Ecto neural progenitor cell (in vitro differentiated cells): Measurements from ENCODE around the gene TC2N.
"Not testable (repeated sequence)": the region's sequence is repeated elsewhere in the genome, so short reads cannot be mapped to it uniquely, and the experiment has no call there.

ENCODE experiments used
- DNase-seq: peaks from one replicate; pipeline ENCODE4 v3.0.0-alpha.2; 2018; ENCODE audit warnings: low spot score

TC2N gene

GRCh38 chr14:91867316-91867988, at the start of gene TC2N:
Gene TC2N (minus strand): TSS chr14:91867536. CDS start chr14:91813769, 53,767 bp downstream.
- no peak for DNase-seq

- DNase-seq, result no peak
Observed at GRCh38 chr14:91912035-91912434, 44.7 kb upstream of the TC2N start.

- DNase-seq, result no peak
Observed at GRCh38 chr14:91911474-91912032, 44.2 kb upstream of the TC2N start.

GRCh38 chr14:91910196-91910595, 42.9 kb upstream of the TC2N start:
- DNase-seq, result no peak

- DNase-seq, result no peak
Observed at GRCh38 chr14:91906374-91906773, 39.0 kb upstream of the TC2N start.

DNA sequence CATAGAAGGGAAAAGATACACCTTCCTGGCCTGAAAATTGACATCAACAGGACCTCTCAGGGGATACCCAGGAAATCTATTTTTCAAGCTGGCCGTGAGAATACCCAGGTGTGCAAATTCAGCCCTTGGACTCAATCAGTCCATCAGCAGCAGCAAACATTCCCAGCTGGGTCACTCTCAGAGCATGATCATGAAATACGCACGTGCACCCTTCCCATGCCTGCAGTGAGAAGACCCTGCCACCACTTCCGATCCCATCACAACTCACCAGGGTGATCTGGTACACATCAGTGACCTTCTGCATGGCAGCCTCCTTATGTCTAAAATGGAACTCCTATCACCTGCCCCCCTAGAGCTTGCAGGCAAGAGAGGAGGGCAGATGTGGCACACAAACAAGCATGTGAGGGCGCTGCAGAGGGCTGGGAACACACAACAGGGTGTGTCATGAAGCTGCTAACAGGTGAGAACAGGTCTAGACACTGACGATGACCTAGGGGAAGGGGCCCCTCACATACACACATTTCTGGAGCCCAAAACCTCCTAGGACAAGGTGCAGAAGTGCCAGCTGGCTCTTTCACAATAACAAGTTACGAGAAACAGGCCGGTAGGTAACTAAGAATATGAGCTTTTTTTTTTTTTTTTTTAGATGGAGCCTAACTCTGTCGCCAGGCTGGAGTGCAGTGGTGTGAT, 37.8 kb upstream of the TC2N start:
- no peak for DNase-seq

DNA sequence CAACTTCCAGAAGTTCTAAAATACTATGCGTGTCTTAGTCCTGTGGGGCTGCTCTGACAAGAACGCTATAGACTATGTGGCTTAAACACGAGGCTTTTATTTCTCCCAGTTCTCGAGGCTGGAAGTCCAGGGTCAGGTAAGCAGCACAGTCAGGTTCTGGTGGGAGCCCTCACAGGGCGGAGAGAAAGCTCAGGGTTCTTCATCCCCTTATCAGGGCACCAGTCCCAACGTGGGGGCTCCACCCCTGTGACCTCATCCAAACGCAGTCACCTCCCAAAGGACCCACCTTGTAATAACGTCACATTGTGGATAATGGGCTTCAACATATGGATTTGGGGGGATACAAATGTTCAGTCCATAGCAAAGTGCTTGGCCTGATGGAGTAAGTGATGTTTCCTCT, 37.1 kb upstream of the TC2N start:
- DNase-seq, result no peak

GRCh38 chr14:91903070-91903469, 35.7 kb upstream of the TC2N start:
- no peak for DNase-seq

GRCh38 chr14:91902336-91902735, 35.0 kb upstream of the TC2N start:
- DNase-seq, result no peak

DNA sequence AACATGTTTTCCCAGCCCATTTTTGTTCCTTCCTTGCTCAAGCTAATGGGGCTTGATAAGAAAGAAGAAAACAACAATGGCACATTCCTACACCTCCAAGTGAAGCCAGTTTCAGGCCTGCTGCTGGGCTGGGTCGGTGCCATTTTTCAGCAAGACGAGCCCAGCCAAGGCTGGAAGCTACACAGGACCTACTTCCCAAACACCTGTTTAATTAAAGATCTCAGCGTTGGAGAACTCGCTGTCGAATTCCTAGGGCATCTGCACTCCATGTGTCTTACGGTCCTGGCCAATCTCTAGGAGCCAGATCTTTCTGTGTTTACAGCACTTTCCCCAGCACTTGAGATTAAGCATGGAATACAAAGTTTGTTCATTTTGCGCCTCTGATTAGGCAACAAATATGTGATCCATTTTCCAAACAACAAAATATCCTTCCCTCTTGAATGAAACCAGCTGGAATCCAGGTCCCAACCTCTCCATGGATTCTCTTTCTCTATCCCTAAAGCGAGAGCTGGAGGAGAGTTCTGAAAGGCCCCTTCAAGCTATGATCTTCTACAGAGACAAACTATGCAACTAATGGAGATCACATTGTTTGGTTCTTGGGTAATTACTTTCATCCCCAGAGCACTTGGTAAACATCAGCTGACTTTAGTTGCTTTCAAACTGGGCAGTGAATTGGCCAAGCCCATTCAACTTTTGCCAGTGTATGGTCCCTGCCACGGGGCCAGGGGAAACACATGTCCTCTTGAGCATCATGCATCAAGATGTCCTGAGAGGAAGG, 34.3 kb upstream of the TC2N start:
- no peak for DNase-seq

GRCh38 chr14:91899806-91900205, 32.5 kb upstream of the TC2N start:
- DNase-seq, result no peak

DNA sequence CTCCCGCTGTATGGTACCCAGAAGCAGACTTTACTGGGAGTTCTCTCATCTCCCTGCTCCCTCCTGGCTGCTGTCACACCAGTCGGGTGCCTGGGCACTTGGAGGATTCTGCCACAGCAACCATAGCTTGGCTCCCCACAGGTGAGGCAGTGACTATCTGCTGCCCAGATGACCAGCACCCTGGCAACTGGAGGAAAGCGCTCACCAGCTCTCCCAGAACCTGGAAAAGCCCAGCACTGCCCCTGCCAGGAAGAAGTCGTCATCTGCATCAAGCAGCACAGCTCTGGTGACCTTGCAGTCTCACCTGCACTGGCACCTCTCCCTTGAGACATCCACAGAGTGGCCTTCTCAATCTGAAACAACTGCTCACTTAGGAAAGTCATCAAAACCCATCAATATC, 31.9 kb upstream of the TC2N start:
- no peak for DNase-seq

DNA sequence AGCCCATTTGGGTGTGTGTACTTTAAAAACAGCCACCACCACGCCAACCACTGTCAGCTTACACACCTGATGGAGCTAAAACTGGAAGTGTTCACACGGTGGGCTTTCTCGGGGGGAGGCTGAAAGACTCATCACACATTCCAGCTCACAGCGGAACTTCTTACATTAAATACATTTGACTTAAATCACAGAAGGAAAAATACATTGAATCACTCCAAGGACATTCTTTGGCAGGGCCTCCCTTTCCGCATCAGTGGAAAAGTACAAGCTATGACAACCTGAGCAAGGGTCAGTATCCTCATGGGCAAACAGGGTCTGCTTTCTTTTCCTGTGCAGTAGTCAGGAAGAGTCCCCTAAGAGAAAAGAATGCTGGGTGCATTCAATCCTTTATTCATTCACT, 31.0 kb upstream of the TC2N start:
- DNase-seq, result no peak

DNA sequence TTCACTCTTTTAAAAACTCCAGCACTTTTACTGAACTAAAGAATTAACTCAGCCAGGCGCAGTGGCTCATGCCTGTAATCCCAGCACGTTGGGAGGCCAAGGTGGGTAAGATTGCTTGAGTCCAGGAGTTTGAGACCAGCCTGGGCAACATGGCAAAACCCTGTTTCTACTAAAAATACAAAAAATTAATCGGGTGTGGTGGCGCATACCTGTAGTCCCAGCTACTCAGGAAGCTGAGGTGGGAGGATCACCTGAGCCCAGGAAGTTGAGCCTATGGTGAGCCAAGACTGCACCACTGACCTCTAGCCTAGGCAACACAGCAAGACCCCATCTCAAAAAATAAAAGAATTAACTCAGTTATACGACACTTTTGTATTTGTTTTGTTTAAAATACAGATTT, 30.4 kb upstream of the TC2N start:
- DNase-seq, result not testable (repeated sequence)

DNA sequence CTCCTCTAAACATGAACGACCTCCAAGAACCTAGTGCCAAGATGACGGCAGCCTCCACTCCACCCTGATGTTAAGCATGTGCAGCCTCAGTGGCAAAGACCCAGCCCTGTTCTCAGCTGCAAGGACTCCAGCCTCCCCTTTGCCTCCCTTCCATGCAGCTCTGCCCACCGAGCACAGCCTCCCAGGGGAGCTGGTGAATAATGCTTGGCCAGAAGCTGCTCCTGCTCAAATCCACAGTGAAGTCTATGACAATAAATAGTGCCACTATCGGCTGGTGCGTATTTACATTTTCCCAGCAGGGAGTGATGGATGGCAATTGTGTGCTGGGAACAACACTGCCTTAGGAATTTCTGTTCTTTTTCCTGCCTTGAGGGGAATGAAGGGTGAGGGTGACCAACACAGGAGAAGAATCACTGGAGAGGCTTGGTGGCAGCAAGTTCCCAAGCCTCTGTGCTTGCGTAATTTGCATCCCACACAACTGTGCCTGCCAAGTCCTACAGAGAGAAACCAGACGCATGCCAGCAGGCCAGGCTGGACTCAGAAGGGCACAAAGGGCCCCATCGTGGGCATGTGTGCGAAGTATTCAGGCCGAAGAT, 29.9 kb upstream of the TC2N start:
- no peak for DNase-seq

- no peak for DNase-seq
Observed at GRCh38 chr14:91896419-91896818, 29.1 kb upstream of the TC2N start.

DNA sequence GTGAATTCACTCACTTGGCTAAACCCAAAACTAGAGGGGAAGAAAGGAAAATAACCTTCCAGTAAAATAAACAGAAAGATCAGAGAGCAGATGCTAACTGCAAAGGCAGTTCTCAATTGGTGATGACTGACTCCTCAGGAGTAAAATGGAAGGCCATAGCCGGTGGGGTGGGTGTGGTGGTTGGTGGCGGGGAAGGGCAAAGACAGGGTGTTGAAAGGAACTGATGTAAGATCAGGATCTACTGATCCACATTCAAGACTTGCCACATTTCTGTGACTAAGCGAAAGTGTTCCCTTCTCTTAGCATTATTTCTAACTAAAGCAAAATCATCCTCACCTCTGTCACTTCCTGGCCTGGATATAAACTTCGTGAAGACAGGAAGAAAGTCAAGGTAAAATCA, 26.3 kb upstream of the TC2N start:
- no peak for DNase-seq

DNA sequence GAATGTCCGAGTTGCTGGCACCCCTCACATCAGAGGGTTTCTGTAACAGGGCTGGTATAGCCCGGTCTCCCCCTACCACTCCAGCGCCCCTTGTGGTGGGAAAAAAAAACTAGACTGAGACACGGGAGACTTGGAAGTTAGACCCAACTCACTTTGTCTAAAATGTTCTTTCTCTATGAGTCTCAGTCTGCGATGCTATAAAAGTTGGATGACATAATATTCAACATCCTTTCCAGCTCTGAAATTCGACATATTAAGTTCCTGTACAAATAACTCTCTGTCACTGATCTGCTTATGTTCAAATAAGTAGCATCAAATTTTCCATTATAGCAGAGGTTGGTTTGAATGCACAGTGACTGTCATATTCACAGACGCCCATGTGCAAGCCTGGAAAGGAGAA, 25.7 kb upstream of the TC2N start:
- no peak for DNase-seq

- no peak for DNase-seq
Observed at GRCh38 chr14:91891721-91892220, 24.4 kb upstream of the TC2N start.

- no peak for DNase-seq
Observed at GRCh38 chr14:91891101-91891500, 23.8 kb upstream of the TC2N start.

DNA sequence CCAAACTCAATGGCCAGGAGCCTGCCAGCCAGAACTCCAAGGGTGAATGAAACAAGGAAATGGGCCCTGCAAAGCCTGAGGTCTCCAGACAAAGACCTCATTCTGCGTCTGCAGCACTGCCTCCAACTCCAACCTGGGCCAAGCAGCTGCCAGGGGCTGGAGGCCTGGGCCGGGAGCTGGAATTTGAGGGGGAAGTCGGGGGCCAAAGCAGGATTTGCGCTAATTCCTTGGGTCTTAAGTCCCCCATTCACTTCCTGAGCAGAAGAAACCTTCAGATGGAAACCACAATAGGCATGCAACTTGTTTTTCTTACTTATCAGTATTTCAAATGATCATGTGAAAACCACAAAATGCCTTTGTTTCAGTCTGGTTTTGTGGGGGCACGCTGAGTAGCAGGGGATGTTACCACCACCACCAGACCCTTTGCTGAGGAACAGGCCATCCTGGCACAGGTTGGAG, 23.0 kb upstream of the TC2N start:
- DNase-seq, result no peak
